H9 (cell line): ENCODE measurements around the gene BPIFB1. TPM values are rescaled to one million over a fixed set of nuclear protein-coding genes. Genes with fewer than 3 reads are reported as not detected.

ENCODE experiments used
- DNase-seq: peaks from one replicate; pipeline ENCODE4 v3.0.0-alpha.2; 2017
- H2AFZ ChIP-seq: one replicate; pipeline ENCODE4 v1.6.1; 2013; ENCODE audit warnings: mild to moderate bottlenecking, low read length, control low read depth, moderate library complexity
- H2AK5ac ChIP-seq: 2 replicates; pipeline ENCODE4 v1.6.1; 2013; ENCODE audit warnings: low read length, control low read depth, mixed read lengths; ENCODE audit not compliant: insufficient read length
- H2BK120ac ChIP-seq: one replicate; pipeline ENCODE4 v1.6.1; 2013; ENCODE audit warnings: low read depth, mild to moderate bottlenecking, low read length, control low read depth, inconsistent platforms; ENCODE audit not compliant: poor library complexity, severe bottlenecking
- H2BK12ac ChIP-seq: 2 replicates; pipeline ENCODE4 v1.6.1; 2013; ENCODE audit warnings: low read length, control low read depth, mixed read lengths, low read depth; ENCODE audit not compliant: insufficient read length
- H2BK15ac ChIP-seq: 2 replicates; pipeline ENCODE4 v1.6.1; 2013; ENCODE audit warnings: low read depth, low read length, control low read depth
- H2BK20ac ChIP-seq: one replicate; pipeline ENCODE4 v1.6.1; 2013; ENCODE audit warnings: low read depth, mild to moderate bottlenecking, low read length, control low read depth, inconsistent platforms; ENCODE audit not compliant: poor library complexity, severe bottlenecking
- H2BK5ac ChIP-seq: 2 replicates; pipeline ENCODE4 v1.6.1; 2013; ENCODE audit warnings: low read length, control low read depth, mixed read lengths; ENCODE audit not compliant: insufficient read length
- H3K14ac ChIP-seq: 2 replicates; pipeline ENCODE4 v1.6.1; 2013; ENCODE audit warnings: low read length, control low read depth; ENCODE audit not compliant: insufficient read depth
- H3K18ac ChIP-seq: 2 replicates; pipeline ENCODE4 v1.6.1; 2013; ENCODE audit warnings: low read depth, mild to moderate bottlenecking, mixed read lengths, low read length, control low read depth; ENCODE audit not compliant: insufficient read length
- H3K23ac ChIP-seq: 2 replicates; pipeline ENCODE4 v1.6.1; 2013; ENCODE audit warnings: low read length, control low read depth, mixed read lengths, low read depth; ENCODE audit not compliant: insufficient read length
- H3K23me2 ChIP-seq: 2 replicates; pipeline ENCODE4 v1.6.1; 2013; ENCODE audit warnings: low read depth, mild to moderate bottlenecking, mixed read lengths, low read length, control low read depth; ENCODE audit not compliant: insufficient read length, poor library complexity, severe bottlenecking
- H3K27ac ChIP-seq: 2 replicates; pipeline ENCODE4 v1.5.1; 2013; ENCODE audit warnings: low read length, control low read depth, mixed read lengths, low read depth; ENCODE audit not compliant: insufficient read length
- H3K27me3 ChIP-seq: 2 replicates; pipeline ENCODE4 v1.6.1; 2013; ENCODE audit warnings: low read length, control low read depth, inconsistent platforms; ENCODE audit not compliant: insufficient read depth
- H3K4ac ChIP-seq: 2 replicates; pipeline ENCODE4 v1.6.1; 2013; ENCODE audit warnings: low read depth, mild to moderate bottlenecking, control low read depth, inconsistent platforms, low read length, moderate library complexity
- H3K4me1 ChIP-seq: 2 replicates; pipeline ENCODE4 v1.6.1; 2013; ENCODE audit warnings: low read length, control low read depth, inconsistent platforms; ENCODE audit not compliant: insufficient read depth
- H3K4me2 ChIP-seq: 2 replicates; pipeline ENCODE4 v1.6.1; 2013; ENCODE audit warnings: low read length, control low read depth, mixed read lengths; ENCODE audit not compliant: insufficient read length, insufficient read depth
- H3K56ac ChIP-seq: 2 replicates; pipeline ENCODE4 v1.6.1; 2013; ENCODE audit warnings: low read depth, mild to moderate bottlenecking, mixed read lengths, low read length, control low read depth; ENCODE audit not compliant: insufficient read length
- H3K79me1 ChIP-seq: 2 replicates; pipeline ENCODE4 v1.6.1; 2013; ENCODE audit warnings: low read depth, mild to moderate bottlenecking, moderate library complexity, low read length, control low read depth, inconsistent platforms; ENCODE audit not compliant: insufficient read depth, poor library complexity, severe bottlenecking
- H3K79me2 ChIP-seq: 2 replicates; pipeline ENCODE4 v1.6.1; 2013; ENCODE audit warnings: low read length, control low read depth, inconsistent platforms; ENCODE audit not compliant: insufficient read depth
- H3K9ac ChIP-seq: 2 replicates; pipeline ENCODE4 v1.6.1; 2013; ENCODE audit warnings: low read length, control low read depth, mixed read lengths; ENCODE audit not compliant: insufficient read length; ENCODE audit errors: extremely low read depth
- H3K9me3 ChIP-seq: one replicate; pipeline ENCODE4 v1.6.1; 2013; ENCODE audit warnings: low read depth, low read length, inconsistent platforms; ENCODE audit not compliant: control insufficient read depth
- H3T11ph ChIP-seq: one replicate; pipeline ENCODE4 v1.6.1; 2013; ENCODE audit warnings: mild to moderate bottlenecking, low read length, control low read depth, inconsistent platforms
- H4K20me1 ChIP-seq: one replicate; pipeline ENCODE4 v1.6.1; 2013; ENCODE audit not compliant: control insufficient read depth, insufficient read length, insufficient read depth
- H4K5ac ChIP-seq: 2 replicates; pipeline ENCODE4 v1.6.1; 2013; ENCODE audit warnings: low read depth, mild to moderate bottlenecking, mixed read lengths, low read length, control low read depth; ENCODE audit not compliant: insufficient read length
- H4K8ac ChIP-seq: replicated peaks from 2 replicates; pipeline ENCODE4 v1.6.1; 2013; ENCODE audit warnings: low read length, control low read depth, mixed read lengths, low read depth; ENCODE audit not compliant: insufficient read length
- H4K91ac ChIP-seq: 2 replicates; pipeline ENCODE4 v1.6.1; 2013; ENCODE audit warnings: low read depth, mild to moderate bottlenecking, moderate library complexity, mixed read lengths, low read length, control low read depth; ENCODE audit not compliant: insufficient read length
- H3K27ac Mint-ChIP-seq, 3 experiments: 2 replicates in 2 of 3; 3 replicates in 1 of 3; pipeline ENCODE4 v1.8.0; 2020 to 2021; ENCODE audit warnings: mixed read lengths in 3 of 3, mild to moderate bottlenecking in 1 of 3, moderate library complexity in 1 of 3
- H3K27me3 Mint-ChIP-seq: 2 replicates; pipeline ENCODE4 v1.8.0; 2021; ENCODE audit warnings: low read depth, mild to moderate bottlenecking, moderate library complexity, mixed read lengths
- H3K36me3 Mint-ChIP-seq, 3 experiments: 2 replicates in 2 of 3; 3 replicates in 1 of 3; pipeline ENCODE4 v1.8.0; 2020 to 2021; ENCODE audit warnings: low read depth in 3 of 3, mixed read lengths in 3 of 3; ENCODE audit not compliant: insufficient read depth in 1 of 3
- H3K4me1 Mint-ChIP-seq, 2 experiments: 2 replicates each; pipeline ENCODE4 v1.8.0; 2020; ENCODE audit warnings: mixed read lengths in 2 of 2
- H3K4me3 Mint-ChIP-seq, 2 experiments: 2 replicates in 1 of 2; 3 replicates in 1 of 2; pipeline ENCODE4 v1.8.0; 2020 to 2021; ENCODE audit warnings: mild to moderate bottlenecking in 2 of 2, mixed read lengths in 2 of 2, moderate library complexity in 1 of 2
- H3K9me3 Mint-ChIP-seq, 2 experiments: 2 replicates in 1 of 2; 3 replicates in 1 of 2; pipeline ENCODE4 v1.8.0; 2020; ENCODE audit warnings: mild to moderate bottlenecking in 2 of 2, mixed read lengths in 2 of 2, moderate library complexity in 1 of 2
- WGBS: extraction: QIAGEN DNeasy Blood & Tissue Kit; methylation state at CpG from one replicate; pipeline ENCODE4 v1.1.7; 2013; ENCODE audit warnings: missing lambda C conversion rate, low lambda C conversion rate, mixed read lengths; ENCODE audit not compliant: insufficient read length; ENCODE audit errors: extremely low coverage; 5-methylcytosine and 5-hydroxymethylcytosine counted together
- total RNA-seq: library from RNA; stranded (reverse); gene quantifications from 2 replicates; pipeline ENCODE4 v1.2.1, GENCODE V29; 2021
- TF ChIP-seq, protein P1 (sequence below): fragments of 200-600 bp; sonication (generic); conservative IDR thresholded peaks from 3 replicates; pipeline ENCODE4 v1.8.0; 2021; ENCODE audit warnings: antibody characterized with exemption, mild to moderate bottlenecking

BPIFB1 gene
- total RNA-seq, 1 experiment from 2014 or later = not detected

DNA sequence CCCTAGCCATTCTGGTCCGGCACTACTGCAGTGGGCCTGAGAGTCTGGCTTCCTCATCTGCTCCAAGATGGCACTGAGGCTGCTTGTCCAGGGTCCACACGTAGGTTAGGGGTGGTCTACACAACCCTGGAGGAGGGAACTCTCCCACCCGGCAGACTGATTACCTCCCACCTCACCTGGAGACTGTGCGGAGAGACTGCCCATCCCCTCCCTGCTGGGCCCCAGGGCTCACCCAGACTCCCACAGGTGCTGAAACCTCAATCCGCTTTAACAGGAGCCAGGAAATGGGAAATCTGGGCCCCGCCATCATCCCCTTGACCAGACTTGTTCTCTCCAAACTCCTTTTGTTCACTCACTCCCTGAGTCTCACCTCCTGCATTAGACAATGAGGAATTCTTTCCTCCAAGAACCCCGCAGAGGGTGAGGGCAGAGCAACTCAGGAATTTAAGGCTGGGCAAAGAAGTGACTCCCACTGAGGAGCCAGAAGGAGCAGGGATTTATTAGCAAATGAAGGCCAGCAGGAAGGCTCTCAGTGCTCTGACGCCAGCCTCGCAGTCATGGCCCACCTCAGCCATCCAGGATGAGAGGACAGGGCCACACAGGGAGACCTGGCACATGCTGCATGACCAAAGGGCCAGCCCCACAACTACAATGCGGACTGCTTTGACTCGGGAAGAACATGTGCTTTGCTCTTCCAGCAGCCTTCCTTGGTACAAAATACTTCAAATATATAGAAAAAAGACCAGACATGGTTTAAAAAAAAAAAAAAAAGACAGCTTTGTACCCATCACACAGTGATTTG lies 65.3 kb downstream of the BPIFB1 start:
- H2BK20ac ChIP-seq = no peak overlapping the region
- Mint-ChIP-seq H3K4me3 (no peak overlapping the region; a peak in 1 of 5 replicates), H3K4me1 (peaks cover 35 to 36% of the 10 kb centered on the region in 2 experiments), H3K27me3 (no peaks in the 10 kb centered on the region), H3K27ac (peak overlapping the region in 2 of 3 experiments; percentile 73 to 86; a peak in 5 of 7 replicates), H3K9me3 (no peaks in the 10 kb centered on the region), H3K36me3 (peaks cover 3 to 32% (median 13%) of the 10 kb centered on the region in 3 experiments; a peak in 5 of 7 replicates)
- 0 out of 2 replicates have a peak overlapping the region, but pooled peaks have one; percentile 65 for H3K14ac ChIP-seq
- no peak for DNase-seq
- H2BK12ac ChIP-seq = no peak overlapping the region
- H3K56ac ChIP-seq = no peak overlapping the region
- no peak overlapping the region for H3K4me2 ChIP-seq
- no peak overlapping the region for H3T11ph ChIP-seq
- no peak overlapping the region for H2BK5ac ChIP-seq
- no peaks in the 10 kb centered on the region for H3K9me3 ChIP-seq
- no peak overlapping the region for H2BK120ac ChIP-seq
- no peaks in the 10 kb centered on the region for H3K23me2 ChIP-seq
- no CpG with 5 or more reads among the region's 11 CpGs for WGBS
- H4K20me1 ChIP-seq = no peaks in the 10 kb centered on the region
- H3K4ac ChIP-seq = no peak overlapping the region
- TF ChIP-seq, protein P1, sequence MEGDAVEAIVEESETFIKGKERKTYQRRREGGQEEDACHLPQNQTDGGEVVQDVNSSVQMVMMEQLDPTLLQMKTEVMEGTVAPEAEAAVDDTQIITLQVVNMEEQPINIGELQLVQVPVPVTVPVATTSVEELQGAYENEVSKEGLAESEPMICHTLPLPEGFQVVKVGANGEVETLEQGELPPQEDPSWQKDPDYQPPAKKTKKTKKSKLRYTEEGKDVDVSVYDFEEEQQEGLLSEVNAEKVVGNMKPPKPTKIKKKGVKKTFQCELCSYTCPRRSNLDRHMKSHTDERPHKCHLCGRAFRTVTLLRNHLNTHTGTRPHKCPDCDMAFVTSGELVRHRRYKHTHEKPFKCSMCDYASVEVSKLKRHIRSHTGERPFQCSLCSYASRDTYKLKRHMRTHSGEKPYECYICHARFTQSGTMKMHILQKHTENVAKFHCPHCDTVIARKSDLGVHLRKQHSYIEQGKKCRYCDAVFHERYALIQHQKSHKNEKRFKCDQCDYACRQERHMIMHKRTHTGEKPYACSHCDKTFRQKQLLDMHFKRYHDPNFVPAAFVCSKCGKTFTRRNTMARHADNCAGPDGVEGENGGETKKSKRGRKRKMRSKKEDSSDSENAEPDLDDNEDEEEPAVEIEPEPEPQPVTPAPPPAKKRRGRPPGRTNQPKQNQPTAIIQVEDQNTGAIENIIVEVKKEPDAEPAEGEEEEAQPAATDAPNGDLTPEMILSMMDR = no peak
- no peak overlapping the region for H2AFZ ChIP-seq
- H4K91ac ChIP-seq = no peak overlapping the region
- no peak overlapping the region for H3K9ac ChIP-seq
- peak overlapping the region; percentile 31 for H3K18ac ChIP-seq
- no peaks in the 10 kb centered on the region for H3K79me2 ChIP-seq
- H4K5ac ChIP-seq = no peak overlapping the region
- H3K27me3 ChIP-seq = no peaks in the 10 kb centered on the region
- H3K27ac ChIP-seq = no peak overlapping the region
- H2AK5ac ChIP-seq = no peak overlapping the region
- no peak overlapping the region for H4K8ac ChIP-seq
- no peak overlapping the region for H2BK15ac ChIP-seq
- H3K79me1 ChIP-seq = no peaks in the 10 kb centered on the region
- H3K23ac ChIP-seq = no peak overlapping the region
- no peaks in the 10 kb centered on the region; the same call in 1 of the 2 replicates for H3K4me1 ChIP-seq
